GM18519 (cell line): ENCODE data around the gene BIN2.

Experiments
- ATAC-seq: cut with Tn5 transposase; IDR thresholded peaks from one replicate; pipeline ENCODE4 v1.9.1; 2021; ENCODE audit warnings: mild to moderate bottlenecking, moderate library complexity; ENCODE audit not compliant: unreplicated experiment, low FRiP score

The BIN2 gene

GRCh38 chr12:51323966-51324895 is at the start of gene BIN2:
Gene BIN2, minus strand, starts transcription at chr12:51324174. Its CDS starts 72 bp downstream, at chr12:51324102.
- ATAC-seq = peak; percentile 41

GRCh38 chr12:51373187-51373586 is 49.2 kb upstream of the BIN2 start:
- no peak for ATAC-seq

GRCh38 chr12:51372021-51372420 is 48.0 kb upstream of the BIN2 start:
- ATAC-seq = no peak

- no peak for ATAC-seq
Measured at GRCh38 chr12:51371295-51371953, 47.5 kb upstream of the BIN2 start.

GRCh38 chr12:51370667-51371066 is 46.7 kb upstream of the BIN2 start:
- no peak for ATAC-seq

- no peak for ATAC-seq
Measured at GRCh38 chr12:51369581-51369980, 45.6 kb upstream of the BIN2 start.

- ATAC-seq = peak; percentile 81
Measured at GRCh38 chr12:51368640-51369517, 44.9 kb upstream of the BIN2 start.

- ATAC-seq = no peak
Measured at GRCh38 chr12:51365276-51365675, 41.3 kb upstream of the BIN2 start.

GRCh38 chr12:51364001-51364400 is 40.0 kb upstream of the BIN2 start:
- no peak for ATAC-seq

GRCh38 chr12:51362747-51363342 is 38.9 kb upstream of the BIN2 start:
- ATAC-seq = no peak

- ATAC-seq = no peak
Measured at GRCh38 chr12:51362307-51362706, 38.3 kb upstream of the BIN2 start.

GRCh38 chr12:51361161-51362016 is 37.4 kb upstream of the BIN2 start:
- ATAC-seq = no peak

- ATAC-seq = no peak
Measured at GRCh38 chr12:51360315-51360714, 36.3 kb upstream of the BIN2 start.

GRCh38 chr12:51359851-51360250 is 35.9 kb upstream of the BIN2 start:
- no peak for ATAC-seq

GRCh38 chr12:51358496-51358895 is 34.5 kb upstream of the BIN2 start:
- ATAC-seq = no peak

- ATAC-seq = no peak
Measured at GRCh38 chr12:51357374-51358047, 33.5 kb upstream of the BIN2 start.

- ATAC-seq = no peak
Measured at GRCh38 chr12:51351913-51352532, 28.0 kb upstream of the BIN2 start.

- no peak for ATAC-seq
Measured at GRCh38 chr12:51349026-51349425, 25.1 kb upstream of the BIN2 start.
